Suppressor macrophage treated with lipopolysaccharide for 1 hour (primary cell): ENCODE measurements around the gene TRAF2.

Source experiments
- DNase-seq, 3 donors: peaks; one replicate each; pipeline ENCODE4 v3.0.0-alpha.2; 2020 to 2022

Gene TRAF2

GRCh38 chr9:136886610-136887597 is 588 bp downstream of the TRAF2 start:
- DNase-seq = peak; percentile 74 to 93 (median 85)

- DNase-seq = no peak
These were observed 2.1 kb downstream of the TRAF2 start for GRCh38 chr9:136888454-136888853.

- no peak for DNase-seq
These were observed 3.5 kb downstream of the TRAF2 start for GRCh38 chr9:136889858-136890257.

GRCh38 chr9:136890661-136891060 is 4.3 kb downstream of the TRAF2 start:
- DNase-seq = no peak

- no peak for DNase-seq
These were observed 9.7 kb downstream of the TRAF2 start for GRCh38 chr9:136896027-136896426.

GRCh38 chr9:136898483-136899100 is 12.3 kb downstream of the TRAF2 start:
- DNase-seq = no peak

- no peak for DNase-seq
These were observed 12.9 kb downstream of the TRAF2 start for GRCh38 chr9:136899196-136899595.

GRCh38 chr9:136900556-136900955 is 14.2 kb downstream of the TRAF2 start:
- DNase-seq = no peak

GRCh38 chr9:136900988-136901515 is 14.7 kb downstream of the TRAF2 start:
- no peak for DNase-seq

- DNase-seq = peak; percentile 18 to 57 (median 52)
These were observed 15.4 kb downstream of the TRAF2 start for GRCh38 chr9:136901516-136902258.

- DNase-seq = peak; percentile 53 to 86 (median 59)
These were observed 16.0 kb downstream of the TRAF2 start for GRCh38 chr9:136902259-136902821.

- DNase-seq = no peak
These were observed 16.8 kb downstream of the TRAF2 start for GRCh38 chr9:136903041-136903554.

GRCh38 chr9:136906266-136906665 is 19.9 kb downstream of the TRAF2 start:
- peak; percentile 36 to 54 (median 39) for DNase-seq

GRCh38 chr9:136907011-136907914 is 20.9 kb downstream of the TRAF2 start:
- DNase-seq = no peak

GRCh38 chr9:136910197-136910900 is 24.0 kb downstream of the TRAF2 start:
- no peak for DNase-seq

- peak in 1 of 3 donors; percentile 20 for DNase-seq
These were observed 24.6 kb downstream of the TRAF2 start for GRCh38 chr9:136910901-136911245.

GRCh38 chr9:136913701-136914438 is 27.6 kb downstream of the TRAF2 start:
- DNase-seq = no peak

- DNase-seq = no peak
These were observed 29.5 kb downstream of the TRAF2 start for GRCh38 chr9:136915632-136916329.
